Erythroblast (primary cell): ENCODE results near the gene BAIAP2L1.

Experiments used
- DNase-seq, 2 experiments: peaks; one replicate each; lab custom pipeline; 2025; lab: John Stamatoyannopoulos, UW
- GATA1 ChIP-seq: IDR thresholded peaks from 2 replicates; pipeline ENCODE4 v1.6.1; 2011; ENCODE audit warnings: low read depth, mild to moderate bottlenecking, control low read depth, low read length, moderate library complexity
- POLR2A ChIP-seq: IDR thresholded peaks from 2 replicates; pipeline ENCODE4 v1.6.1; 2011; ENCODE audit warnings: mild to moderate bottlenecking, low read length

Gene BAIAP2L1

DNA sequence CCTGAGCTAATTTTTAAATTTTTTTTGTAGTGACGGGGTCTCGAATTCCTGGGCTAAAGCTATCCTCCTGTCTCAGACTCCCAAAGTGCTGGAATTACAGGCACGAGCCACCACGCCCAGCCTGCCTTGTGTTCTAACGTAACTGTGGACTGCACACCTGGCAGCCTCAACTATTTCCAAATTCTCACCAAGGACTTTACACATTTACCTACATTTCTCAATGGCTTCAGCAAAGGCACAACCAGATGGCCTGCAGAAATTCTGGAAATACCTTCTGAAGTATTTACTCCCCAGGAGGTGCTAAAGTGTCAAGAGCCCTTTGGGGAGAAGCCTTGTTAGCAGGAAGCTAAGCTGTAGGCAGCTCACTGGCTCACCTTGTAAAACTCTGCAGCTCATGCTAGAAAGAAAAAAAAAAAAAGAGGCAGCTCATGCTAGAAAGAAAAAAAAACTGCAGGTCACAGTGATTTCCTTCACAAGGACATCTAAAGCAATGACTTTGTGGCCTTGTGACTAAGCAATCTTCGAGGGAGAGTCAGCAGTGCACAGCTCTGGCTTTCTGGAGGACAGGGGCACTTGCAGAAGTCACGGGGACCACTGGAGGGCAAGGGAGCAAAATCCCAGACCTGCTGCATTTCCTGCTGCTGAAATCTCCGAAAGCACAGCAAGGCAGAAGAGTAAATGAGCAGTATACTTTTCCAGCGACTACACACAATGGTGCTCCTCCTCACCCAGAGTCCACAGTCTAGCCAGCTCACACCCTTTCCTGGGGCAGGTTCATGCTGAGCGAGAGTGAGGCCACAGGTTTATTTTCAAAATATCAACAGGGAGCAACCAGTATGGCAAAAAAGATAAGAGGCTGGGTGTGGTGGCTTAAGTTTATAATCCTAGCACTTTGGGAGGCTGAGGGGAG lies 40.4 kb downstream of the BAIAP2L1 start:
- TF ChIP-seq POLR2A (no peak), GATA1 (no peak)
- DNase-seq, result peak; percentile 17 to 28

GRCh38 chr7:98359395-98359794 lies 41.5 kb downstream of the BAIAP2L1 start:
- DNase-seq, result no peak

DNA sequence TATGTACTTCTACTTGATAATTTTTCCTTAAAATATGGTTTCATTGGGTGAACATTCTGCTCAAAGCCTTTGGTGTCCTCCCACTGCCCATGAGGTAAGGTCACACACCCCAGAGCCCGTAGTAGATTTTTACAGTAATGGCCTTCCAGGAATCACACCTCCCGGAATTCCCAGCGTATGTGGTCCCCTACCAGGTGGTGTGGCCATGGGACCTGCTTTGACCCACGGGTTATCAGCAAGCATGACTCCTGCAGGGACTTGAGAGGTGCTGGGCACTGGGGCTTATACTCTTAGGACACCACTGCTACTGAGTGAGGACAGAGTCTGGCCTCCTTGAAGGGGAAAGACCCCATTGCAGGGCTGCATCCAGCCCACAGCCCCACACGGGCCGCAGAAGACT lies 42.2 kb downstream of the BAIAP2L1 start:
- DNase-seq, result no peak
- TF ChIP-seq POLR2A (no peak), GATA1 (no peak)

More at GRCh38 chr7:98359395-98359794, 41.5 kb downstream of the BAIAP2L1 start:
- TF ChIP-seq POLR2A, result no peak
- no peak for TF ChIP-seq GATA1

DNA sequence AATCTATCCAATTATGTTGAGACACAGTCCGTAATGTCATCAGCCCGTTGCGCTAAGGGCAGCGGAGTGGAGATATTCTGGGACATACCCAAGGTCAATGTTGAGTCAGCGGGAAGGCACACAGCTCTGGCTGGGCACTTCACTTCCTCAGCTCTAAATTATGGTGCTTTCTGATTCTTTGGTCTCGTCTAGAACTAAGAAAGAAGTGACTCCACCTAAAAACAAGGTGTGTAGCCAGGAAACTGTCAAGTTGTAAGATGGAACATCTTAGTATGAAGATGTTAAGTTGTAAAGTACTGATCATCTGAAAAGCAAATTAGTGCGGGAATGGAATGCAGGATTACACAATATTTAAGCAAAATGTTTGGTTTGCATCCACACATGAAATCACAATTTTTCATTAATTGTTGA lies 43.1 kb downstream of the BAIAP2L1 start:
- no peak for TF ChIP-seq POLR2A
- TF ChIP-seq GATA1, result no peak
- no peak for DNase-seq

DNA sequence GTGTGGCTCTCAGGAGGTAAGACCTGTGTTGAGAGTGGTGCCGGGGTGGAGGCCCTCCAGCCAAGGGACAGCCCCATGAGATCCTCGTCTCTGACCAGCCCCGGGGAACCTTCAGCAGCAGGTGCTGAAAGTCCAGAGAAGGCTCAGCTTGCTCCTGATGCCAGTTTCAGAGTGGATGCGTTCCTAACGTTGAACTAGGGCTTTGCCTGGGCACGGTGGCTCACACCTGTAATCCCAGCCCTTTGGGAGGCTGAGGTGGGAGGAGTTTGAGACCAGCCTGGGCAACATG lies 45.7 kb downstream of the BAIAP2L1 start:
- DNase-seq, result no peak
- TF ChIP-seq GATA1, result no peak
- TF ChIP-seq POLR2A, result no peak

DNA sequence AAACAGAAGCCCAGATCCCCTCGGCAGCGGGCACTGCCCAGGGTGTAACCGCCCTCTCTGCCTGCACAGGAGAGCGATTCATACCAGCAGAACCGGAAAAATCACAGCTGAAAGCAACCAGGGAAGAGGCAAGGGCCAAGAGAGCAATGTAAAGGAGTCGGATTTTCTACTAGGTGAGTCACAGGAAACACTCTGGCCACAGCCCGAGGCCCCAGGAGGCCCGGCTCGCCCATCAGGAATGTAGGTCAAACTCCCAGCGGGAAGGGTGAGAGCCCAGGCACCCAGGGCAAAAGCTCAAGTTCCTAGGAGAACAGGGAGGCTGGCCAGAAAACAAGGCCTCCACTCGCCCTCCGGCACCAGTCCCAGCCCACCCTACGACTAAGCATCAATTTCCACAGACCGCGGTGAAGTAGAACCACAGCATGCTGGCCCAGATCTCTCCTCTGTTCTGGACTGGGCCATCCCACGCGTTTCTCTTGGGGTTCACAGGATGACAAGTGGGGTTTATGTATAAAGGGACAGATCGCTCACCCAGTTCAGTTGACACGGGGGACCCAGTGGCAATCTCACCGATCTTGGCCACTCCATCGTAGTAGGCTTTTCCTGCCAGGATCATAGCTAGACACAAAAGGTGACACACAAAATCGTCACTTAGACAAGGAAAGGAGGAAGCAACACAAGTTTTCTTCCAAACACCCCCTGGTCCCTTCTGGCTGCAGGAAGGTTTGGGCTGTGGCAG lies 46.2 kb downstream of the BAIAP2L1 start:
- DNase-seq, result no peak
- TF ChIP-seq GATA1, result no peak
- no peak for TF ChIP-seq POLR2A

DNA sequence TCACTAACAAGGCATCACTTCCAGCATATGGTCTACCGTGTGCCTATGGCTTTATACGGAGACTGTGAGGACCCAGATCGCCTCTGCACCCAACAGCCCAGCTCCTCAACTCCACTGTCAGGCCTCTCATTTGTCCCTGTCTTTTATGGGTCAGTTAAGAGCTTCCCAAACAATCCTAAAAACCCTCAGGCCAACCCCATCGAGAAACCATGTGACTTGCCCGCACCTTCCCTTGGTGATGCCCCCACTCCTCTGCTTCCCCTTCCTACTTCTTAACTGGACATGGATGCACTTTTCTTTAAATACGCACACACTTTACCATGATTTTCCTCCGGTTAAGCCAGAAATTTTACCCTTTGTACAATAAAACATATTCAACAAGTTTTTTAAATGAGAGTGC lies 46.8 kb downstream of the BAIAP2L1 start:
- TF ChIP-seq GATA1, result no peak
- no peak for TF ChIP-seq POLR2A

GRCh38 chr7:98352621-98353020 lies 48.3 kb downstream of the BAIAP2L1 start:
- no peak for DNase-seq
- TF ChIP-seq GATA1, result no peak
- no peak for TF ChIP-seq POLR2A

More for the DNA sequence above, 46.8 kb downstream of the BAIAP2L1 start:
- DNase-seq, result no peak

- no peak for DNase-seq
- TF ChIP-seq GATA1, result no peak
- no peak for TF ChIP-seq POLR2A
Observed at GRCh38 chr7:98351136-98351535, 49.8 kb downstream of the BAIAP2L1 start.

GRCh38 chr7:98348726-98349474 lies 52.0 kb downstream of the BAIAP2L1 start:
- DNase-seq, result no peak
- no peak for TF ChIP-seq GATA1
- no peak for TF ChIP-seq POLR2A

DNA sequence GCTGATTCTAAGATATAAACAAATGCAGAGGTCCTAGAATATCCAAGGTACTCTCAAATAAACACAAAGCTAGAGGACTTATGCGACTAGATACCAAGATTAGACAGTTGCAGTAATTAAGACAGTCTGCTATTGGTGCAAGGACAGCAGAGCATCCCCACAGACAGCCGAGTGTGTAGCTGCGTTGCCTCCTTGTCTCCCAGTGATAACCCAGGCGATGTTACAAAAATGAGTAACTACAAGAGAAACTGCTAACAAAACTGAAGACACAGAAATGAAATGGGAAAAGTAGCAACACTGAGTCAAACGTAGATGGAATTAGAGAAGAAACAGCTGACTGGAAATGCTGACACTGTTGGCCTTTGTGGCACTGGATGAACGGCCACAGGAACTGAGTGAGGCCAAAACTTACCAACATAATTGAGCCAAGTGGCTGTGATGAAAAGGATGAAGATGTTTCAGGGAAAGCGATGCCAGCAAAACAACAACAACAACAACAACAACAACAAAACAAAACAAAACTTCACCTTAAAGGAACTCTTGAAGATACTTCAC lies 54.3 kb downstream of the BAIAP2L1 start:
- DNase-seq, result no peak
- TF ChIP-seq POLR2A (no peak), GATA1 (no peak)

- no peak for DNase-seq
- TF ChIP-seq GATA1, result no peak
- TF ChIP-seq POLR2A, result no peak
Observed at GRCh38 chr7:98341106-98341505, 59.8 kb downstream of the BAIAP2L1 start.

GRCh38 chr7:98339043-98339442 lies 61.8 kb downstream of the BAIAP2L1 start:
- no peak for DNase-seq
- no peak for TF ChIP-seq POLR2A
- TF ChIP-seq GATA1, result no peak
